A673 (cell line): ENCODE results near the gene AMER2. TPM values are rescaled to one million over a fixed set of nuclear protein-coding genes. Genes with fewer than 3 reads are reported as not detected.
A peak's percentile ranks its signal among the peaks of the same experiment; 100 is the strongest.

Source experiments
- BruUV-seq: library from RNA; stranded (reverse); fragments of 400-500 nt; replicated peaks from 2 replicates; lab custom pipeline; 2021; lab: Mats Ljungman, UMichigan
- CTCF ChIA-PET: fragments of 300-600 bp; sonication (Branson Sonifier 250); formaldehyde crosslinking; loops from one replicate; lab custom pipeline; 2022; ENCODE audit warnings: antibody characterized with exemption; lab: Charles Lee
- POLR2A ChIA-PET: fragments of 300-600 bp; sonication (Branson Sonifier 250); formaldehyde crosslinking; loops from one replicate; lab custom pipeline; 2022; ENCODE audit warnings: antibody characterized with exemption; ENCODE audit not compliant: low non-redundant PET; lab: Charles Lee
- DNase-seq: peaks from one replicate; pipeline ENCODE4 v3.0.0-alpha.2; 2015; ENCODE audit warnings: low spot score
- H3K27ac ChIP-seq: fragments of 200-600 bp; sonication (generic); 2 replicates; pipeline ENCODE4 v1.5.1; 2016; ENCODE audit warnings: mixed run types, low read depth, mild to moderate bottlenecking, mixed read lengths, antibody characterized with exemption, low read length; ENCODE audit not compliant: poor library complexity, severe bottlenecking
- H3K27me3 ChIP-seq: fragments of 200-600 bp; sonication (generic); replicated peaks from 2 replicates; pipeline ENCODE4 v1.6.1; 2017; ENCODE audit warnings: mixed run types, low read depth, mild to moderate bottlenecking, mixed read lengths, antibody characterized with exemption, low read length; ENCODE audit not compliant: insufficient read depth, poor library complexity
- H3K36me3 ChIP-seq: fragments of 200-600 bp; sonication (generic); 2 replicates; pipeline ENCODE4 v1.6.1; 2016; ENCODE audit warnings: mixed run types, mild to moderate bottlenecking, mixed read lengths, antibody characterized with exemption, low read length; ENCODE audit not compliant: insufficient read depth, poor library complexity, severe bottlenecking
- H3K4me1 ChIP-seq: fragments of 200-600 bp; sonication (generic); 2 replicates; pipeline ENCODE4 v1.6.1; 2017; ENCODE audit warnings: mixed run types, mild to moderate bottlenecking, mixed read lengths, antibody characterized with exemption, low read length; ENCODE audit not compliant: insufficient read depth, poor library complexity, severe bottlenecking
- H3K4me3 ChIP-seq: fragments of 200-600 bp; sonication (generic); 2 replicates; pipeline ENCODE4 v1.5.1; 2016; ENCODE audit warnings: low read depth, mixed run types, mild to moderate bottlenecking, mixed read lengths, low read length; ENCODE audit not compliant: poor library complexity, severe bottlenecking
- H3K9me3 ChIP-seq: fragments of 200-600 bp; sonication (generic); 2 replicates; pipeline ENCODE4 v1.6.1; 2016; ENCODE audit warnings: mixed run types, low read depth, mild to moderate bottlenecking, mixed read lengths, antibody characterized with exemption, low read length; ENCODE audit not compliant: poor library complexity, severe bottlenecking
- EZH2 ChIP-seq: fragments of 200-600 bp; sonication (generic); IDR thresholded peaks from 2 replicates; pipeline ENCODE4 v1.6.1; 2017; ENCODE audit warnings: borderline replicate concordance, low read depth, mild to moderate bottlenecking, mixed read lengths, antibody characterized with exemption, low read length; ENCODE audit not compliant: poor library complexity, severe bottlenecking
- intact Hi-C: fragments of 100-400 bp; cut with micrococcal nuclease; formaldehyde crosslinking; loops from one replicate; pipeline ENCODE4 v1.10.0; 2022; ENCODE audit not compliant: unreplicated experiment
- total RNA-seq: library from RNA; stranded (reverse); gene quantifications from 2 replicates; pipeline ENCODE4 v1.2.3, GENCODE V29; 2021
- TF ChIP-seq, protein P1 (sequence below): fragments of 300-800, 200-600 bp; sonication (generic); conservative IDR thresholded peaks from 2 replicates; pipeline ENCODE4 v1.5.1; 2017; ENCODE audit warnings: low read depth, mild to moderate bottlenecking, antibody characterized with exemption, low read length, moderate library complexity, mixed read lengths

Gene AMER2
- total RNA-seq, 1 experiment from 2014 or later = 70.6 TPM

DNA sequence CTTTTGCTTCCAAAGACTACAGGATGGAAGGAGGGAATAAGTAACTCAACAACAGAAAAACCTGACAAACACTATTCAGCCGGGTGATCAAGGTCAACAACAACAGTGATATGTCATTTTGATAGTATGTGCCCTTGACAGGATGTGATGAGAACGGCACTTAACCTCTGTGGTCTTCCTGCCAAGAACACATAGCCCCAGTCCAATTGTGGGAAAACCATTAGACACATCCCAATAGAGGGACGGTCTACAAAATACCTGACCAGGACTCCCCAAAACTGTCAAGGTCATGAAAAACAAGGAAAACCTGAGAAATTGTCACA lies 43.1 kb upstream of the AMER2 start:
- no peak for TF ChIP-seq EZH2
- no TSS peak for BruUV-seq
- no peaks in the 10 kb centered on the region for H3K27me3 ChIP-seq
- DNase-seq = no peak
- no peak overlapping the region for H3K27ac ChIP-seq
- no peak overlapping the region for H3K4me3 ChIP-seq
- intact Hi-C loops = no loop called here
- CTCF ChIA-PET = no interaction called here
- peaks cover 7% of the 10 kb centered on the region for H3K4me1 ChIP-seq
- POLR2A ChIA-PET = no interaction called here
- H3K9me3 ChIP-seq = no peaks in the 10 kb centered on the region
- no peaks in the 10 kb centered on the region for H3K36me3 ChIP-seq

DNA sequence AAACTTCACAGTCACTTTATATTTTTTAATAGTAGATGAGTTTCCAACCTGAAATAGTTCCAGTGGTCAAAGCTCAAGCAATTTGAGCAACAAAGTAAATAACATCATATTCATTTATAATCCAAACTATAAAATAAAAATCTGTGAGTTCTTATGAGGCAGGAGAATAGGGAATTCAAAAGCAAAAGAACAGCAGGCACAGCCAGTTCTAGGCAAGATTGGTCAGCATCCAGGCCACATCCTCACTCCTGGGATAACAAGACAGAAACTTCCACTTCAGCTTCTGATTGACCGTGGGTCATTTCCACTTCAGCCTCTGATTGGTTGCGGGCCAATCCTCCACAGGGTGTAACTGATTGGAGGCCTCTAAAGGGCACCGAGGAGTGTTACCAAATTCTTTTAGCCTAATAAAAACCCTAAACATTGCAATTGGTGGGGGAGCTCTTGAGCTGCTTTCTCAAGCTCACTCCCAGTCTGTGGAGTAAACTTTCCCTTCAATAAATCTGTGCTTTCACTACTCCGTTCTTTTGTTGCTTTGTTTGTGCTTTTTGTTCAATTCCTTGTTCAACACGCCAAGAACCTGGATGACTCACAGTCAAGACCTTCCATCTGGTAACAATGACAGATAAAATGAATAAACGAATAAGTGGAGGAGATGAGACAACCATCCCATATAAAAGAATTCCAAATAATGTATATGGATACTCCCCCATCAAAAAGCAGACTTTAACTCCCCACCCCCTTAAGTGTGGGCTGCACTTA lies 42.6 kb upstream of the AMER2 start:
- no peaks in the 10 kb centered on the region for H3K27me3 ChIP-seq
- POLR2A ChIA-PET = interaction anchor here (0.7 kb wide), 1 partner anchor 72 kb away, joined by 3 read pairs; no protein-coding TSS in a partner anchor
- CTCF ChIA-PET = no interaction called here
- peaks cover 7% of the 10 kb centered on the region for H3K4me1 ChIP-seq
- no peaks in the 10 kb centered on the region for H3K9me3 ChIP-seq
- H3K36me3 ChIP-seq = no peaks in the 10 kb centered on the region
- intact Hi-C loops = no loop called here
- peak; percentile 40 for DNase-seq
- H3K27ac ChIP-seq = no peak overlapping the region
- H3K4me3 ChIP-seq = no peak overlapping the region
- BruUV-seq = no TSS peak
- no peak for TF ChIP-seq EZH2
- TF ChIP-seq, protein P1, sequence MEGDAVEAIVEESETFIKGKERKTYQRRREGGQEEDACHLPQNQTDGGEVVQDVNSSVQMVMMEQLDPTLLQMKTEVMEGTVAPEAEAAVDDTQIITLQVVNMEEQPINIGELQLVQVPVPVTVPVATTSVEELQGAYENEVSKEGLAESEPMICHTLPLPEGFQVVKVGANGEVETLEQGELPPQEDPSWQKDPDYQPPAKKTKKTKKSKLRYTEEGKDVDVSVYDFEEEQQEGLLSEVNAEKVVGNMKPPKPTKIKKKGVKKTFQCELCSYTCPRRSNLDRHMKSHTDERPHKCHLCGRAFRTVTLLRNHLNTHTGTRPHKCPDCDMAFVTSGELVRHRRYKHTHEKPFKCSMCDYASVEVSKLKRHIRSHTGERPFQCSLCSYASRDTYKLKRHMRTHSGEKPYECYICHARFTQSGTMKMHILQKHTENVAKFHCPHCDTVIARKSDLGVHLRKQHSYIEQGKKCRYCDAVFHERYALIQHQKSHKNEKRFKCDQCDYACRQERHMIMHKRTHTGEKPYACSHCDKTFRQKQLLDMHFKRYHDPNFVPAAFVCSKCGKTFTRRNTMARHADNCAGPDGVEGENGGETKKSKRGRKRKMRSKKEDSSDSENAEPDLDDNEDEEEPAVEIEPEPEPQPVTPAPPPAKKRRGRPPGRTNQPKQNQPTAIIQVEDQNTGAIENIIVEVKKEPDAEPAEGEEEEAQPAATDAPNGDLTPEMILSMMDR = peak; percentile 42

DNA sequence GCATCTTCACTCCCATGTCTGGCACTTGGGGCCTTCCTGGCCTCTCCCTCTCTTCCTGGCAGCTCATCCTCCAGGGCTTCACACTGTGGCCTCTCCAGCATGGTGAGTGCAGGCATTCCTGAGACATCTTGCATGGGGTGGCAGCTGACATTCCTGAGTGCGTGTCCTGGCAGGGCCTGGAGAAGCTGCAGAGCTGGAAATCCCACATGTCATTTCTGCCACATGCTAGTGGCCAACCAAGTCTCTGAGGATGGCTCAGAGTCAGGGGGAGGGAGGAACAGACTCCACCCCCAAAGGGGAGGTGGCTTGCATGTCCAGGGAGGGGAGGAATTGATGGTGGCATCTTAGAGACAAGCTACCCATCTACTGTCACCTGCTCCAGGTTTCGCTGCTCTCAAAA lies 41.6 kb upstream of the AMER2 start:
- Histone ChIP-seq H3K27me3 (no peaks in the 10 kb centered on the region), H3K9me3 (no peaks in the 10 kb centered on the region), H3K27ac (no peak overlapping the region), H3K36me3 (no peaks in the 10 kb centered on the region), H3K4me1 (peaks cover 7% of the 10 kb centered on the region), H3K4me3 (no peak overlapping the region)
- no peak for DNase-seq
- no peak for TF ChIP-seq EZH2
- TF ChIP-seq, protein P1 = no peak
- POLR2A ChIA-PET = no interaction called here
- intact Hi-C loops = no loop called here
- BruUV-seq = no TSS peak
- CTCF ChIA-PET = no interaction called here
